Neuronal stem cell (in vitro differentiated cells): ENCODE measurements around the gene POLR2I.

Source experiments
- DNase-seq: peaks from one replicate; pipeline ENCODE4 v3.0.0-alpha.2; 2013; ENCODE audit warnings: low spot score
- H2AFZ ChIP-seq: one replicate; pipeline ENCODE4 v1.6.1; 2013; ENCODE audit warnings: mild to moderate bottlenecking, low read length, inconsistent platforms
- H2AK5ac ChIP-seq: 2 replicates; pipeline ENCODE4 v1.6.1; 2013; ENCODE audit warnings: low read depth, mild to moderate bottlenecking, inconsistent platforms, low read length, moderate library complexity, mixed read lengths
- H2BK120ac ChIP-seq: 2 replicates; pipeline ENCODE4 v1.6.1; 2013; ENCODE audit warnings: low read depth, mild to moderate bottlenecking, inconsistent platforms, low read length, moderate library complexity, mixed read lengths
- H2BK12ac ChIP-seq: one replicate; pipeline ENCODE4 v1.6.1; 2013; ENCODE audit warnings: low read length, inconsistent platforms
- H2BK15ac ChIP-seq: 2 replicates; pipeline ENCODE4 v1.6.1; 2013; ENCODE audit warnings: mild to moderate bottlenecking, low read length, inconsistent platforms, mixed read lengths
- H2BK5ac ChIP-seq: one replicate; pipeline ENCODE4 v1.6.1; 2013; ENCODE audit warnings: inconsistent platforms, mild to moderate bottlenecking, low read length, moderate library complexity
- H3K14ac ChIP-seq: one replicate; pipeline ENCODE4 v1.6.1; 2013; ENCODE audit warnings: low read length, inconsistent platforms
- H3K18ac ChIP-seq: 2 replicates; pipeline ENCODE4 v1.6.1; 2013; ENCODE audit warnings: low read length, inconsistent platforms
- H3K23ac ChIP-seq: 2 replicates; pipeline ENCODE4 v1.6.1; 2013; ENCODE audit warnings: low read depth, mild to moderate bottlenecking, mixed read lengths, low read length, inconsistent platforms; ENCODE audit not compliant: poor library complexity
- H3K27ac ChIP-seq: replicated peaks from 3 replicates; pipeline ENCODE4 v1.5.1; 2013; ENCODE audit warnings: low read length, inconsistent platforms
- H3K27me3 ChIP-seq, 3 experiments: 2 replicates each; pipeline ENCODE4 v1.6.1; 2013; ENCODE audit warnings: low read length in 3 of 3, mild to moderate bottlenecking in 2 of 3, inconsistent platforms in 1 of 3, low read depth in 1 of 3, mixed read lengths in 1 of 3, moderate library complexity in 1 of 3; ENCODE audit not compliant: control insufficient read depth in 3 of 3, insufficient read depth in 3 of 3
- H3K36me3 ChIP-seq, 2 donors: replicated peaks in 1 of 2; 2 replicates each; pipeline ENCODE4 v1.6.1; 2013; ENCODE audit warnings: low read length in 2 of 2; ENCODE audit not compliant: control insufficient read depth in 2 of 2, insufficient read depth in 2 of 2
- H3K4ac ChIP-seq: 2 replicates; pipeline ENCODE4 v1.6.1; 2013; ENCODE audit warnings: inconsistent platforms, mild to moderate bottlenecking, low read length, moderate library complexity
- H3K4me1 ChIP-seq, 2 donors: 1 replicate in 1 of 2; 2 replicates in 1 of 2; pipeline ENCODE4 v1.6.1; 2013; ENCODE audit warnings: low read length in 2 of 2, low read depth in 1 of 2; ENCODE audit not compliant: control insufficient read depth in 2 of 2, insufficient read depth in 1 of 2
- H3K4me2 ChIP-seq: one replicate; pipeline ENCODE4 v1.6.1; 2013; ENCODE audit warnings: mild to moderate bottlenecking, low read length, inconsistent platforms; ENCODE audit not compliant: insufficient read depth, poor library complexity, severe bottlenecking
- H3K4me3 ChIP-seq, 2 donors: 2 replicates each; pipeline ENCODE4 v1.5.1; 2013; ENCODE audit warnings: low read length in 2 of 2, mild to moderate bottlenecking in 2 of 2, inconsistent platforms in 1 of 2, moderate library complexity in 1 of 2
- H3K79me1 ChIP-seq: one replicate; pipeline ENCODE4 v1.6.1; 2013; ENCODE audit warnings: low read depth, mild to moderate bottlenecking, inconsistent platforms, low read length, moderate library complexity
- H3K9ac ChIP-seq: one replicate; pipeline ENCODE4 v1.6.1; 2013; ENCODE audit warnings: mild to moderate bottlenecking, low read depth, low read length, inconsistent platforms; ENCODE audit not compliant: poor library complexity
- H3K9me3 ChIP-seq, 2 donors: replicated peaks in 1 of 2; 2 replicates each; pipeline versions ENCODE3 to v1.6.1; 2013; ENCODE audit warnings: low read length in 2 of 2, mild to moderate bottlenecking in 2 of 2, inconsistent platforms in 1 of 2, low read depth in 1 of 2, mixed read lengths in 1 of 2, moderate library complexity in 1 of 2; ENCODE audit not compliant: control insufficient read depth in 2 of 2, insufficient read depth in 1 of 2
- H4K8ac ChIP-seq: one replicate; pipeline ENCODE4 v1.6.1; 2013; ENCODE audit warnings: low read depth, mild to moderate bottlenecking, inconsistent platforms, low read length, moderate library complexity
- H4K91ac ChIP-seq: one replicate; pipeline ENCODE4 v1.6.1; 2013; ENCODE audit warnings: low read length, low read depth, mild to moderate bottlenecking, inconsistent platforms; ENCODE audit not compliant: poor library complexity
- WGBS, 2 donors: extraction: QIAGEN DNeasy Blood & Tissue Kit; methylation state at CpG; one replicate each; pipeline ENCODE4 v1.1.7; 2013; ENCODE audit warnings: missing lambda C conversion rate in 2 of 2, mixed read lengths in 1 of 2; ENCODE audit not compliant: insufficient read length in 2 of 2, insufficient replicate concordance in 1 of 2; ENCODE audit errors: extremely low coverage in 2 of 2; 5-methylcytosine and 5-hydroxymethylcytosine counted together

The POLR2I gene

DNA sequence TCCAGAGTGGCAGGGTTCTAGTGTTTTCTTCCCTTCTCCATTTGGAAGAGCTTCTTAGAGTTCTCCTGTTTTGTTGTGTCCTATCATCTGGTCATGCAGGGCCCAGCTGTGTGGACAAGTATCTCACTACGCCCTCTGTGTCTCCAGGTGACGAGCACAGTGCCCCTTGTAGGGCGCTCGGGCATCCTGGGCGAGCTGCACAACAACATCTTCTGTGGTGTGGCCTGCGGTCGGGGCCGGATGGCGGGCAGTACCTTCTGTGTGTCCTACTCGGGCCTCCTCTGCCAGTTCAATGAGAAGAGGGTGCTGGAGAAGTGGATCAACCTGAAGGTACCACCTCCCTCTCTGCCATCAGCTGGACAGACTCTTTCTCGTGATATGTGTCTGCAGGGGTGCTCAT, 47.0 kb downstream of the POLR2I start:
- H3K36me3 ChIP-seq: peaks cover 49 to 70% of the 10 kb centered on the region in 2 donors
- no peak overlapping the region for H3K23ac ChIP-seq
- H3K79me1 ChIP-seq: no peaks in the 10 kb centered on the region
- H2BK5ac ChIP-seq: no peak overlapping the region
- no peak overlapping the region for H3K9ac ChIP-seq
- H2AK5ac ChIP-seq: no peak overlapping the region
- peak overlapping the region in 1 of 2 donors; percentile 42 for H3K4me3 ChIP-seq
- H3K4me1 ChIP-seq: no peaks in the 10 kb centered on the region
- peaks cover 0 to 2% of the 10 kb centered on the region in 2 donors for H3K9me3 ChIP-seq
- no peak overlapping the region for H4K8ac ChIP-seq
- H2AFZ ChIP-seq: no peak overlapping the region
- H2BK15ac ChIP-seq: no peak overlapping the region
- no CpG with 5 or more reads among the region's 11 CpGs for WGBS, 2 donors
- no peak for DNase-seq
- H2BK120ac ChIP-seq: no peak overlapping the region
- H3K4ac ChIP-seq: no peak overlapping the region
- no peak overlapping the region for H2BK12ac ChIP-seq
- H3K27ac ChIP-seq: no peak overlapping the region
- H3K14ac ChIP-seq: no peak overlapping the region
- H3K27me3 ChIP-seq: no peaks in the 10 kb centered on the region
- no peak overlapping the region for H3K18ac ChIP-seq
- H4K91ac ChIP-seq: no peak overlapping the region
- H3K4me2 ChIP-seq: no peak overlapping the region

DNA sequence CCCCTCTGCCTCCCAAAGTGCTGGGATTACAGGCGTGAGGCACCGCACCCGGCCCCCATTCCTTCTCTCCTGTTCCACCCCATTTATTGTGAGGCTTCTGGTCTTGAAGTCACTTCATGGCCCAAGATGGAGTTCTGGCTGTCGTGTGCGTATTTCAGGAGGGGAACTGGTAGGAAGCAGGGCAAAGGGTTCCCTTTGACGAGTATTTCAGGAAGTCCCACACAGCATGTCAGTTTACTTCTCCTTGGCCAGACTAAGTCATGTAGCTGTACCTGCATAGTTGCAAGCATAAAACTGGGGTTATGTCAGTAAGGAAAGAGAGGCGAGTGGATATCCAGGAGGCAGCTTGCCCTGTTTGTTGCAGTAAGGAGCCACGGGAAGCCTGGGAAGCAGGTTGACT, 49.8 kb downstream of the POLR2I start:
- peaks cover 0 to 2% of the 10 kb centered on the region in 2 donors for H3K9me3 ChIP-seq
- no peak overlapping the region for H2BK120ac ChIP-seq
- H3K4me3 ChIP-seq: no peak overlapping the region
- no peak overlapping the region for H2AK5ac ChIP-seq
- DNase-seq: no peak
- no peak overlapping the region for H2BK15ac ChIP-seq
- H3K27ac ChIP-seq: no peak overlapping the region
- WGBS, 2 donors: no CpG with 5 or more reads among the region's 8 CpGs
- no peak overlapping the region for H3K23ac ChIP-seq
- no peak overlapping the region for H3K14ac ChIP-seq
- no peaks in the 10 kb centered on the region for H3K27me3 ChIP-seq
- H2AFZ ChIP-seq: no peak overlapping the region
- H3K36me3 ChIP-seq: peaks cover 52 to 72% of the 10 kb centered on the region in 2 donors
- H3K18ac ChIP-seq: no peak overlapping the region
- no peak overlapping the region for H3K4ac ChIP-seq
- H3K9ac ChIP-seq: no peak overlapping the region
- H3K79me1 ChIP-seq: peaks cover 1% of the 10 kb centered on the region
- H2BK5ac ChIP-seq: no peak overlapping the region
- no peaks in the 10 kb centered on the region for H3K4me1 ChIP-seq
- H3K4me2 ChIP-seq: no peak overlapping the region
- H4K91ac ChIP-seq: no peak overlapping the region
- H2BK12ac ChIP-seq: no peak overlapping the region
- H4K8ac ChIP-seq: no peak overlapping the region
